Measurements from ENCODE around the gene RAB11FIP3. TPM values are rescaled to one million over a fixed set of nuclear protein-coding genes. Genes with fewer than 3 reads are reported as not detected.

The RAB11FIP3 gene
- total and polyA plus RNA-seq, 10 of the 15 experiments (the other 5 are each of a cell fraction or from before 2014, with no cell fraction given), result 1.2 to 27.3 (median 7.7) TPM

GRCh38 chr16:561413-561794 is 136.0 kb downstream of the RAB11FIP3 start:
- no peak for ATAC-seq
- BruUV-seq (replicated peaks), result no TSS peak
- H3K79me2 ChIP-seq (ENCODE audit: control insufficient read depth, insufficient read depth, low read length), result no peaks in the 10 kb centered on the region
- no peak overlapping the region for H3K4me2 ChIP-seq (ENCODE audit: control insufficient read depth, insufficient read depth)
- H2AFZ ChIP-seq (ENCODE audit: control insufficient read depth, low read depth, low read length), result no peak overlapping the region
- intact Hi-C loops (cut with micrococcal nuclease; ENCODE audit: unreplicated experiment) (no loop called here), in situ Hi-C loops (cut with MboI) (no loop called here)
- no peak for DNase-seq (ENCODE audit: low read depth, low spot score)
- CTCF ChIA-PET, result no interaction called here
- peaks cover 4 to 9% of the 10 kb centered on the region in 2 experiments; a peak in 3 of 4 replicates for H3K27me3 ChIP-seq (replicated peaks in 1 of 2; ENCODE audit: control insufficient read depth in 2 of 2, insufficient read depth in 2 of 2, low read length in 1 of 2)
- SMC1A ChIA-PET (ENCODE audit: uncharacterized antibody, unreplicated experiment), result no interaction called here
- FAIRE-seq, result no peak
- no peak for TF ChIP-seq SMAD1 (IDR thresholded peaks at IDR 0.05; ENCODE audit: low read depth, partially characterized antibody)
- no peak for TF ChIP-seq HDGF (IDR thresholded peaks at IDR 0.05)
- no peak for TF ChIP-seq CEBPB (IDR thresholded peaks at IDR 0.05; ENCODE audit: borderline replicate concordance in 1 of 2, low read depth in 2 of 2, low read length in 2 of 2)
- TF ChIP-seq E2F8 (IDR thresholded peaks at IDR 0.05; ENCODE audit: low read depth, partially characterized antibody), result no peak
- TF ChIP-seq RCOR1 (conservative IDR thresholded peaks at IDR 0.05; ENCODE audit: low read depth, low read length), result no peak
- no peak for TF ChIP-seq PRDM15 (CRISPR knock-in tag; IDR thresholded peaks at IDR 0.05)
- TF ChIP-seq LARP7 (IDR thresholded peaks at IDR 0.05), result no peak
- TF ChIP-seq ZBTB4 (CRISPR knock-in tag; IDR thresholded peaks at IDR 0.05), result no peak
- TF ChIP-seq SUZ12 (IDR thresholded peaks at IDR 0.05; ENCODE audit: unreplicated experiment), result no peak
- no peak for TF ChIP-seq SMAD5 (IDR thresholded peaks at IDR 0.05; ENCODE audit: low read depth)
- no peak for TF ChIP-seq ZNF24 (IDR thresholded peaks at IDR 0.05)
- H3K4me1 ChIP-seq (ENCODE audit: control insufficient read depth, insufficient read depth, low read length), result peaks cover 3% of the 10 kb centered on the region
- H3K9ac ChIP-seq (ENCODE audit: control insufficient read depth, insufficient read depth, low read length), result no peak overlapping the region
- H3K9me3 ChIP-seq (replicated peaks; ENCODE audit: control insufficient read depth, insufficient read depth, low read length), result no peaks in the 10 kb centered on the region
- RAD21 ChIA-PET (ENCODE audit: unreplicated experiment), result no interaction called here
- H4K20me1 ChIP-seq (ENCODE audit: control insufficient read depth, insufficient read depth), result no peaks in the 10 kb centered on the region
- no peaks in the 10 kb centered on the region for H3K36me3 ChIP-seq (ENCODE audit: control insufficient read depth in 2 of 2, insufficient read depth in 2 of 2, low read length in 1 of 2)
- no peak overlapping the region for H3K27ac ChIP-seq (ENCODE audit: control insufficient read depth, insufficient read depth)
- H3K4me3 ChIP-seq, result no peak overlapping the region
- POLR2A ChIA-PET, result no interaction called here
- WGBS (ENCODE audit: insufficient coverage, insufficient replicate concordance, low lambda C conversion rate, missing lambda C conversion rate), result 40% methylated on average over 15 of the region's 15 CpGs
